Loucy (cell line): ENCODE data around the gene MTMR12.

Source experiments
- CTCF ChIP-seq: fragments of 200-600 bp; sonication (generic); conservative IDR thresholded peaks from 2 replicates; pipeline ENCODE4 v1.5.1; 2014; ENCODE audit warnings: mild to moderate bottlenecking, antibody characterized with exemption, low read length
- EZH2phosphoT487 ChIP-seq: fragments of 200-600 bp; IDR thresholded peaks from 2 replicates; pipeline ENCODE4 v1.6.1; 2018; ENCODE audit warnings: antibody characterized with exemption, mild to moderate bottlenecking, moderate library complexity, borderline replicate concordance

- TF ChIP-seq CTCF (no peak), EZH2phosphoT487 (no peak)
Measured at GRCh38 chr5:32202394-32202793, 110.3 kb downstream of the MTMR12 start.
